H9 (cell line): Measurements from ENCODE around the gene CROCC2. TPM values are rescaled to one million over a fixed set of nuclear protein-coding genes. Genes with fewer than 3 reads are reported as not detected.
"Not testable (repeated sequence)": the region's sequence is repeated elsewhere in the genome, so short reads cannot be mapped to it uniquely, and the experiment has no call there.

ENCODE experiments used
- DNase-seq: peaks from one replicate; pipeline ENCODE4 v3.0.0-alpha.2; 2017
- H2AFZ ChIP-seq: one replicate; pipeline ENCODE4 v1.6.1; 2013; ENCODE audit warnings: mild to moderate bottlenecking, low read length, control low read depth, moderate library complexity
- H2AK5ac ChIP-seq: 2 replicates; pipeline ENCODE4 v1.6.1; 2013; ENCODE audit warnings: low read length, control low read depth, mixed read lengths; ENCODE audit not compliant: insufficient read length
- H2BK120ac ChIP-seq: one replicate; pipeline ENCODE4 v1.6.1; 2013; ENCODE audit warnings: low read depth, mild to moderate bottlenecking, low read length, control low read depth, inconsistent platforms; ENCODE audit not compliant: poor library complexity, severe bottlenecking
- H2BK12ac ChIP-seq: 2 replicates; pipeline ENCODE4 v1.6.1; 2013; ENCODE audit warnings: low read length, control low read depth, mixed read lengths, low read depth; ENCODE audit not compliant: insufficient read length
- H2BK15ac ChIP-seq: 2 replicates; pipeline ENCODE4 v1.6.1; 2013; ENCODE audit warnings: low read depth, low read length, control low read depth
- H2BK20ac ChIP-seq: one replicate; pipeline ENCODE4 v1.6.1; 2013; ENCODE audit warnings: low read depth, mild to moderate bottlenecking, low read length, control low read depth, inconsistent platforms; ENCODE audit not compliant: poor library complexity, severe bottlenecking
- H2BK5ac ChIP-seq: 2 replicates; pipeline ENCODE4 v1.6.1; 2013; ENCODE audit warnings: low read length, control low read depth, mixed read lengths; ENCODE audit not compliant: insufficient read length
- H3K14ac ChIP-seq: 2 replicates; pipeline ENCODE4 v1.6.1; 2013; ENCODE audit warnings: low read length, control low read depth; ENCODE audit not compliant: insufficient read depth
- H3K18ac ChIP-seq: 2 replicates; pipeline ENCODE4 v1.6.1; 2013; ENCODE audit warnings: low read depth, mild to moderate bottlenecking, mixed read lengths, low read length, control low read depth; ENCODE audit not compliant: insufficient read length
- H3K23ac ChIP-seq: 2 replicates; pipeline ENCODE4 v1.6.1; 2013; ENCODE audit warnings: low read length, control low read depth, mixed read lengths, low read depth; ENCODE audit not compliant: insufficient read length
- H3K23me2 ChIP-seq: 2 replicates; pipeline ENCODE4 v1.6.1; 2013; ENCODE audit warnings: low read depth, mild to moderate bottlenecking, mixed read lengths, low read length, control low read depth; ENCODE audit not compliant: insufficient read length, poor library complexity, severe bottlenecking
- H3K27ac ChIP-seq: 2 replicates; pipeline ENCODE4 v1.5.1; 2013; ENCODE audit warnings: low read length, control low read depth, mixed read lengths, low read depth; ENCODE audit not compliant: insufficient read length
- H3K27me3 ChIP-seq: 2 replicates; pipeline ENCODE4 v1.6.1; 2013; ENCODE audit warnings: low read length, control low read depth, inconsistent platforms; ENCODE audit not compliant: insufficient read depth
- H3K4ac ChIP-seq: 2 replicates; pipeline ENCODE4 v1.6.1; 2013; ENCODE audit warnings: low read depth, mild to moderate bottlenecking, control low read depth, inconsistent platforms, low read length, moderate library complexity
- H3K4me1 ChIP-seq: 2 replicates; pipeline ENCODE4 v1.6.1; 2013; ENCODE audit warnings: low read length, control low read depth, inconsistent platforms; ENCODE audit not compliant: insufficient read depth
- H3K4me2 ChIP-seq: 2 replicates; pipeline ENCODE4 v1.6.1; 2013; ENCODE audit warnings: low read length, control low read depth, mixed read lengths; ENCODE audit not compliant: insufficient read length, insufficient read depth
- H3K56ac ChIP-seq: 2 replicates; pipeline ENCODE4 v1.6.1; 2013; ENCODE audit warnings: low read depth, mild to moderate bottlenecking, mixed read lengths, low read length, control low read depth; ENCODE audit not compliant: insufficient read length
- H3K79me1 ChIP-seq: 2 replicates; pipeline ENCODE4 v1.6.1; 2013; ENCODE audit warnings: low read depth, mild to moderate bottlenecking, moderate library complexity, low read length, control low read depth, inconsistent platforms; ENCODE audit not compliant: insufficient read depth, poor library complexity, severe bottlenecking
- H3K79me2 ChIP-seq: 2 replicates; pipeline ENCODE4 v1.6.1; 2013; ENCODE audit warnings: low read length, control low read depth, inconsistent platforms; ENCODE audit not compliant: insufficient read depth
- H3K9ac ChIP-seq: 2 replicates; pipeline ENCODE4 v1.6.1; 2013; ENCODE audit warnings: low read length, control low read depth, mixed read lengths; ENCODE audit not compliant: insufficient read length; ENCODE audit errors: extremely low read depth
- H3K9me3 ChIP-seq: one replicate; pipeline ENCODE4 v1.6.1; 2013; ENCODE audit warnings: low read depth, low read length, inconsistent platforms; ENCODE audit not compliant: control insufficient read depth
- H3T11ph ChIP-seq: one replicate; pipeline ENCODE4 v1.6.1; 2013; ENCODE audit warnings: mild to moderate bottlenecking, low read length, control low read depth, inconsistent platforms
- H4K20me1 ChIP-seq: one replicate; pipeline ENCODE4 v1.6.1; 2013; ENCODE audit not compliant: control insufficient read depth, insufficient read length, insufficient read depth
- H4K5ac ChIP-seq: 2 replicates; pipeline ENCODE4 v1.6.1; 2013; ENCODE audit warnings: low read depth, mild to moderate bottlenecking, mixed read lengths, low read length, control low read depth; ENCODE audit not compliant: insufficient read length
- H4K8ac ChIP-seq: replicated peaks from 2 replicates; pipeline ENCODE4 v1.6.1; 2013; ENCODE audit warnings: low read length, control low read depth, mixed read lengths, low read depth; ENCODE audit not compliant: insufficient read length
- H4K91ac ChIP-seq: 2 replicates; pipeline ENCODE4 v1.6.1; 2013; ENCODE audit warnings: low read depth, mild to moderate bottlenecking, moderate library complexity, mixed read lengths, low read length, control low read depth; ENCODE audit not compliant: insufficient read length
- H3K27ac Mint-ChIP-seq, 3 experiments: 2 replicates in 2 of 3; 3 replicates in 1 of 3; pipeline ENCODE4 v1.8.0; 2020 to 2021; ENCODE audit warnings: mixed read lengths in 3 of 3, mild to moderate bottlenecking in 1 of 3, moderate library complexity in 1 of 3
- H3K27me3 Mint-ChIP-seq: 2 replicates; pipeline ENCODE4 v1.8.0; 2021; ENCODE audit warnings: low read depth, mild to moderate bottlenecking, moderate library complexity, mixed read lengths
- H3K36me3 Mint-ChIP-seq, 3 experiments: 2 replicates in 2 of 3; 3 replicates in 1 of 3; pipeline ENCODE4 v1.8.0; 2020 to 2021; ENCODE audit warnings: low read depth in 3 of 3, mixed read lengths in 3 of 3; ENCODE audit not compliant: insufficient read depth in 1 of 3
- H3K4me1 Mint-ChIP-seq, 2 experiments: 2 replicates each; pipeline ENCODE4 v1.8.0; 2020; ENCODE audit warnings: mixed read lengths in 2 of 2
- H3K4me3 Mint-ChIP-seq, 2 experiments: 2 replicates in 1 of 2; 3 replicates in 1 of 2; pipeline ENCODE4 v1.8.0; 2020 to 2021; ENCODE audit warnings: mild to moderate bottlenecking in 2 of 2, mixed read lengths in 2 of 2, moderate library complexity in 1 of 2
- H3K9me3 Mint-ChIP-seq, 2 experiments: 2 replicates in 1 of 2; 3 replicates in 1 of 2; pipeline ENCODE4 v1.8.0; 2020; ENCODE audit warnings: mild to moderate bottlenecking in 2 of 2, mixed read lengths in 2 of 2, moderate library complexity in 1 of 2
- CTCF ChIP-seq: fragments of 200-600 bp; sonication (generic); conservative IDR thresholded peaks from 3 replicates; pipeline ENCODE4 v1.8.0; 2021; ENCODE audit warnings: antibody characterized with exemption, mild to moderate bottlenecking
- WGBS: extraction: QIAGEN DNeasy Blood & Tissue Kit; methylation state at CpG from one replicate; pipeline ENCODE4 v1.1.7; 2013; ENCODE audit warnings: missing lambda C conversion rate, low lambda C conversion rate, mixed read lengths; ENCODE audit not compliant: insufficient read length; ENCODE audit errors: extremely low coverage; 5-methylcytosine and 5-hydroxymethylcytosine counted together
- total RNA-seq: library from RNA; stranded (reverse); gene quantifications from 2 replicates; pipeline ENCODE4 v1.2.1, GENCODE V29; 2021

Gene CROCC2
- total RNA-seq, 1 experiment from 2014 or later = not detected

GRCh38 chr2:240974771-240975572, 68.8 kb downstream of the CROCC2 start:
- no peaks in the 10 kb centered on the region for H4K20me1 ChIP-seq
- Mint-ChIP-seq H3K9me3 (no peaks in the 10 kb centered on the region), H3K27me3 (peaks cover 24% of the 10 kb centered on the region), H3K27ac (no peak overlapping the region; a peak in 1 of 7 replicates), H3K4me1 (no peaks in the 10 kb centered on the region), H3K36me3 (no peaks in the 10 kb centered on the region; a peak in 1 of 7 replicates), H3K4me3 (no peak overlapping the region)
- no CpG with 5 or more reads among the region's 10 CpGs for WGBS
- H3K79me1 ChIP-seq = no peaks in the 10 kb centered on the region
- no peaks in the 10 kb centered on the region for H3K9me3 ChIP-seq
- no peak overlapping the region for H3T11ph ChIP-seq
- no peaks in the 10 kb centered on the region for H3K79me2 ChIP-seq
- no peak overlapping the region for H2AK5ac ChIP-seq
- no peak overlapping the region for H2BK20ac ChIP-seq
- no peak overlapping the region for H4K8ac ChIP-seq
- H3K4me2 ChIP-seq = no peak overlapping the region
- H3K9ac ChIP-seq = no peak overlapping the region
- H4K5ac ChIP-seq = no peak overlapping the region
- no peaks in the 10 kb centered on the region for H3K4me1 ChIP-seq
- no peak overlapping the region for H3K56ac ChIP-seq
- H3K4ac ChIP-seq = no peak overlapping the region
- no peak overlapping the region for H3K23ac ChIP-seq
- no peak overlapping the region for H2BK120ac ChIP-seq
- no peak overlapping the region for H2BK5ac ChIP-seq
- no peak overlapping the region for H2BK12ac ChIP-seq
- no peak overlapping the region for H2BK15ac ChIP-seq
- H3K27me3 ChIP-seq = no peaks in the 10 kb centered on the region
- no peak overlapping the region for H4K91ac ChIP-seq
- H3K23me2 ChIP-seq = no peaks in the 10 kb centered on the region
- DNase-seq = no peak
- H3K18ac ChIP-seq = no peak overlapping the region
- no peak overlapping the region for H2AFZ ChIP-seq
- H3K27ac ChIP-seq = no peak overlapping the region
- H3K14ac ChIP-seq = no peak overlapping the region
- no peak for TF ChIP-seq CTCF

GRCh38 chr2:240975903-240976302, 69.8 kb downstream of the CROCC2 start:
- not testable (repeated sequence) for H3K27me3 ChIP-seq, H3K4me1 Mint-ChIP-seq, H3K23ac ChIP-seq, H4K5ac ChIP-seq, H3K27ac ChIP-seq, H3K36me3 Mint-ChIP-seq, H3K56ac ChIP-seq, H2AFZ ChIP-seq, H4K91ac ChIP-seq, H2BK20ac ChIP-seq, H3T11ph ChIP-seq, H3K14ac ChIP-seq, H3K9me3 Mint-ChIP-seq, H2BK5ac ChIP-seq, H3K18ac ChIP-seq, H4K20me1 ChIP-seq, H4K8ac ChIP-seq, DNase-seq, H2BK15ac ChIP-seq, H3K4ac ChIP-seq, H3K4me2 ChIP-seq, H3K9me3 ChIP-seq, H3K9ac ChIP-seq, H3K4me3 Mint-ChIP-seq, H2AK5ac ChIP-seq, H2BK12ac ChIP-seq, H3K79me2 ChIP-seq, H3K79me1 ChIP-seq, H3K27ac Mint-ChIP-seq, H3K4me1 ChIP-seq, H2BK120ac ChIP-seq, H3K23me2 ChIP-seq
- no CpG with 5 or more reads among the region's 4 CpGs for WGBS
- H3K27me3 Mint-ChIP-seq = peaks cover 24% of the 10 kb centered on the region
